Type B pancreatic cell (in vitro differentiated cells): Measurements from ENCODE around the gene ZP1. TPM values are rescaled to one million over a fixed set of nuclear protein-coding genes. Genes with fewer than 3 reads are reported as not detected.

ENCODE experiments used
- DNase-seq: peaks from one replicate; pipeline ENCODE4 v3.0.0; 2021; ENCODE audit warnings: mixed read lengths; ENCODE audit not compliant: unreplicated experiment; ENCODE audit errors: extremely low spot score
- H3K27ac Mint-ChIP-seq: 2 replicates; pipeline ENCODE4 v1.8.0; 2021; ENCODE audit warnings: mild to moderate bottlenecking, mixed read lengths
- H3K27me3 Mint-ChIP-seq: 2 replicates; pipeline ENCODE4 v1.8.0; 2021; ENCODE audit warnings: mixed read lengths
- H3K36me3 Mint-ChIP-seq: 2 replicates; pipeline ENCODE4 v1.8.0; 2021; ENCODE audit warnings: mixed read lengths
- H3K4me1 Mint-ChIP-seq: one replicate; pipeline ENCODE4 v1.8.0; 2021; ENCODE audit warnings: mixed read lengths; ENCODE audit not compliant: unreplicated experiment
- H3K4me3 Mint-ChIP-seq: 2 replicates; pipeline ENCODE4 v1.8.0; 2021; ENCODE audit warnings: mild to moderate bottlenecking, mixed read lengths
- H3K9me3 Mint-ChIP-seq: 2 replicates; pipeline ENCODE4 v1.8.0; 2021; ENCODE audit warnings: mixed read lengths
- total RNA-seq: library from RNA; stranded (reverse); gene quantifications from 2 replicates; pipeline ENCODE4 v1.2.1, GENCODE V29; 2021; ENCODE audit warnings: low replicate concordance
- TF ChIP-seq, protein P1 (sequence below): fragments of 200-600 bp; sonication (generic); conservative IDR thresholded peaks from 2 replicates; pipeline ENCODE4 v1.5.0; 2021; ENCODE audit warnings: antibody characterized with exemption, mild to moderate bottlenecking

Gene ZP1
- total RNA-seq, 1 donor from 2014 or later, result not detected

DNA sequence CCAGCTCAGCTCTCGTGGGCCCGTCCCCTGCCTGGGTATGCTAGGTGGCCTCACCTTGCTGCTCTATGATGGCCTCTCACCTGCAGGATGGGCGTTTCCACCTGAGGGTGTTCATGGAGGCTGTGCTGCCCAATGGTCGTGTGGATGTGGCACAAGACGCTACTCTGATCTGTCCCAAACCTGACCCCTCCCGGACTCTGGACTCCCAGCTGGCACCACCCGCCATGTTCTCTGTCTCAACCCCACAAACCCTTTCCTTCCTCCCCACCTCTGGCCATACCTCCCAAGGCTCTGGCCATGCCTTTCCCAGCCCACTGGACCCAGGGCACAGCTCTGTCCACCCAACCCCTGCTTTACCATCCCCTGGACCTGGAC is 2.1 kb downstream of the ZP1 start:
- Mint-ChIP-seq H3K27ac (no peak overlapping the region), H3K27me3 (no peaks in the 10 kb centered on the region), H3K4me1 (peaks cover 2% of the 10 kb centered on the region), H3K36me3 (no peaks in the 10 kb centered on the region), H3K9me3 (no peaks in the 10 kb centered on the region), H3K4me3 (no peak overlapping the region)
- DNase-seq, result no peak
- TF ChIP-seq, protein P1, sequence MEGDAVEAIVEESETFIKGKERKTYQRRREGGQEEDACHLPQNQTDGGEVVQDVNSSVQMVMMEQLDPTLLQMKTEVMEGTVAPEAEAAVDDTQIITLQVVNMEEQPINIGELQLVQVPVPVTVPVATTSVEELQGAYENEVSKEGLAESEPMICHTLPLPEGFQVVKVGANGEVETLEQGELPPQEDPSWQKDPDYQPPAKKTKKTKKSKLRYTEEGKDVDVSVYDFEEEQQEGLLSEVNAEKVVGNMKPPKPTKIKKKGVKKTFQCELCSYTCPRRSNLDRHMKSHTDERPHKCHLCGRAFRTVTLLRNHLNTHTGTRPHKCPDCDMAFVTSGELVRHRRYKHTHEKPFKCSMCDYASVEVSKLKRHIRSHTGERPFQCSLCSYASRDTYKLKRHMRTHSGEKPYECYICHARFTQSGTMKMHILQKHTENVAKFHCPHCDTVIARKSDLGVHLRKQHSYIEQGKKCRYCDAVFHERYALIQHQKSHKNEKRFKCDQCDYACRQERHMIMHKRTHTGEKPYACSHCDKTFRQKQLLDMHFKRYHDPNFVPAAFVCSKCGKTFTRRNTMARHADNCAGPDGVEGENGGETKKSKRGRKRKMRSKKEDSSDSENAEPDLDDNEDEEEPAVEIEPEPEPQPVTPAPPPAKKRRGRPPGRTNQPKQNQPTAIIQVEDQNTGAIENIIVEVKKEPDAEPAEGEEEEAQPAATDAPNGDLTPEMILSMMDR, result no peak

DNA sequence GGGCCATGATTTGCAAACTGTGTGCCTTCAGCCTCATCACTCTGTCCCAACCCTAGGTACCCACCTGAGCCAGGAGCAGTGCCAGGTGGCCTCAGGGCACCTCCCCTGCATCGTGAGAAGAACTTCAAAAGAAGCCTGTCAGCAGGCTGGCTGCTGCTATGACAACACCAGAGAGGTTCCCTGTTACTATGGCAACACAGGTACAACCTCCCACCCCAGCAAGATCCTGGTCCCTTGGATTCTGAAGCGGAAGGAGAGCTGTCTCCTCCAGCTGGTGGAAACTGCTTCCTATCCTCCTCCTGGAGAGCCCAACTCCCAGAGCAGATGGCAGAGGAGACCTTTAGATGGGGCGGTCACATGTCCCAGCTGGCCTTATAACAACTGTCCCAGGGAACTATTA is 2.9 kb downstream of the ZP1 start:
- no peaks in the 10 kb centered on the region for H3K9me3 Mint-ChIP-seq
- H3K27ac Mint-ChIP-seq, result no peak overlapping the region
- TF ChIP-seq, protein P1, result no peak
- no peaks in the 10 kb centered on the region for H3K4me1 Mint-ChIP-seq
- H3K4me3 Mint-ChIP-seq, result no peak overlapping the region
- no peaks in the 10 kb centered on the region for H3K36me3 Mint-ChIP-seq
- DNase-seq, result no peak
- H3K27me3 Mint-ChIP-seq, result no peaks in the 10 kb centered on the region

DNA sequence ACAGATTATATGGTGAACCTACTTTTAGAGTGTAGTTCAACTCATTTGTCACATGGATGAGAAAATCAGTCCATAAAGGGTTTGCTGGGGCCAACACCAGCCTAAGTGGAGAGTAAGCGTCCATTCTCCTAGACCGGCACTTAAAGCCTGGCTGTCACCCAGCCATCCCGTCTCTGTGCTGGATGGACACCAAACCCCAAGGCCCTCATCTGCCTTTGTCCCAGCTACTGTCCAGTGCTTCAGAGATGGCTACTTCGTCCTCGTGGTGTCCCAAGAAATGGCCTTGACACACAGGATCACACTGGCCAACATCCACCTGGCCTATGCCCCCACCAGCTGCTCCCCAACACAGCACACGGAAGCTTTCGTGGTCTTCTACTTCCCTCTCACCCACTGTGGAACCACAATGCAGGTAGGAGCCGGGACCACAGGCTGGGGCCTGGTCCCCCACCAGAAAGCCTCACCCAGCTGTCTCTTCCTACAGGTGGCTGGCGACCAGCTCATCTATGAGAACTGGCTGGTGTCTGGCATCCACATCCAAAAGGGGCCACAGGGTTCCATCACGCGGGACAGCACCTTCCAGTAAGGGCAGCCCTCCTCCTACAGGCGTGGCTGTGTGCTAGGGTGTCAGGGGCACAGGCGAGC is 3.5 kb downstream of the ZP1 start:
- TF ChIP-seq, protein P1, result no peak
- Mint-ChIP-seq H3K4me1 (no peaks in the 10 kb centered on the region), H3K36me3 (no peaks in the 10 kb centered on the region), H3K27ac (no peak overlapping the region), H3K9me3 (no peaks in the 10 kb centered on the region), H3K4me3 (no peak overlapping the region), H3K27me3 (no peaks in the 10 kb centered on the region)
- no peak for DNase-seq

DNA sequence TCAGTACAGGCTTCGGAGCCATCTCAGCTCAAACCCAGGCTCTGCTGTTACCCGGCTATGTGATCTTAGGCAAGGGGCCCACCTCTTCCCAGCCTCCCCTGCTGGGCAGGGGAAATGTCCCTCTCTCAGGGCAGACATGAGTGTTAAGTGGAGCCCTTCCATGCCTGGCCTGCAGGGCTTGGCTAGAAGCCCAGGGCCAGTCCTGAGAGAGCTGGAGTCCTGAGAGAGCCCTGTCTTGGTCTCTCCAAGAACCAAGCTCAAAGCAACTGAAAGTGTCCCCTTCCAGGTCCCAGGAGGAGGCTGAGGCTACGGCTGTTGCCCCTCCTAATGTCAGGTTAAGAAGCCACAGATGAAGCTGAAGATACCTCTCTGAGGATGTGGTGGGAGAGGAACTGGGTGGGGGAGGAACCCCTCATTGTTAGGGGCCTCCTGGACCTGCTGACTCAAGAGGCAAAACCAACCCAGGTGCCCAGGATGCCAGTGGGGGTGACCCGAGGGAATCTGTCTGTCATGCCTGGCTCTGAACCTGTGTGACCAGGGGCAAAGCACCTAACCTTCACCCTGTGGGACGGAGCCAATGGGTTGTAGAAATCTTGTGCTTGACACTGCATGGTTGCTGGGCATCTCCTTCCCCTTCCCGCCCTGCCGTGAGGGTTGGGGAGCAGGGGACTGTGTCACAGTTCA is 4.2 kb downstream of the ZP1 start:
- no peaks in the 10 kb centered on the region for H3K27me3 Mint-ChIP-seq
- H3K9me3 Mint-ChIP-seq, result no peaks in the 10 kb centered on the region
- no peak overlapping the region for H3K4me3 Mint-ChIP-seq
- TF ChIP-seq, protein P1, result no peak
- DNase-seq, result no peak
- no peaks in the 10 kb centered on the region for H3K4me1 Mint-ChIP-seq
- no peaks in the 10 kb centered on the region for H3K36me3 Mint-ChIP-seq
- no peak overlapping the region for H3K27ac Mint-ChIP-seq

DNA sequence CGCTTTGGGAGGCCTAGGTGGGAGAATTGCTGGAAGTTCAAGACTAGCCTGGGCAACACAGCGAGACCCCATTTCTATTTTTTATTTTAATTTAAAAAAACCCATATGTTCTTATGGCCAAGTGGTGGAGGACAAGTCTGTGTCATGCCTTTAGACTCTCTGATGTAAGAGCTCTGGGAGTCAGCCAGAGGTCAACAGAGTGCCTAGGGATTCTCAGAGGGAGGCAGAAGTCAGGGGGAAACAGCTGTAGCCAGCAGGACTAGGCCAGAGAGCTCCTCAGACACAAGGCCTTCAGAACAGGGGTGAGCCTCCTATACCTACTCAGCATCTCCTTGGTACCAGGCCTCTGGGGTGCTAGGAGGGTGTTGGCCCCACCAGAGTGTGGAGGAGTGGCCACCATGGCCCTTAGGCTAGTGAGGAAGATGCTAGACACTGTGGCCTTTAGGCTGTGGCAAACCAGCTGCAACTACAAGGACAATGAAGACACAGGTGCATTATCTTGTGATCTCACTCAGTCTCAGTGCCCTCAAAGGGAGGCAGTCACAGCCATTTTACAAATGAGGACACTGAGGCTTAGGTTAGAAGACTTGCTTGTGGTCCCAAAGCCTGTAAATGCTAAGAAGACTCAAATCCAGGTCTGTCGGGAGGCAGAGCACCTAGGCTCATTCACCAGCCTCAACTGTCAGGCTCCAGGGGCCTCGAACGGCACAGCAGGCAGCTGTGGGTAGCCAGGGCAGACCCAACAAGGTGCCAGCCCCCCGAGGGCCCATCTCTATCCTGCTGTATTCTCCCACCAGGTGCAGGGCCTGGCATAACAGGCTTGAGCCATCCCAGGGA is 5.0 kb downstream of the ZP1 start:
- H3K4me3 Mint-ChIP-seq, result no peak overlapping the region
- H3K36me3 Mint-ChIP-seq, result no peaks in the 10 kb centered on the region
- peak; percentile 55 for DNase-seq
- no peak overlapping the region for H3K27ac Mint-ChIP-seq
- H3K27me3 Mint-ChIP-seq, result no peaks in the 10 kb centered on the region
- TF ChIP-seq, protein P1, result no peak
- no peaks in the 10 kb centered on the region for H3K4me1 Mint-ChIP-seq
- no peaks in the 10 kb centered on the region for H3K9me3 Mint-ChIP-seq
